NB4 (cell line): ENCODE measurements around the gene SCMH1.

Experiments used
- POLR2A ChIP-seq: IDR thresholded peaks from 2 replicates; pipeline ENCODE4 v1.6.1; 2011; ENCODE audit warnings: mild to moderate bottlenecking; ENCODE audit not compliant: insufficient read length; ENCODE audit errors: extremely low read depth
- TF ChIP-seq, protein P1 (sequence below): IDR thresholded peaks from one replicate; pipeline ENCODE4 v1.5.1; 2012; ENCODE audit warnings: low read depth, low read length

DNA sequence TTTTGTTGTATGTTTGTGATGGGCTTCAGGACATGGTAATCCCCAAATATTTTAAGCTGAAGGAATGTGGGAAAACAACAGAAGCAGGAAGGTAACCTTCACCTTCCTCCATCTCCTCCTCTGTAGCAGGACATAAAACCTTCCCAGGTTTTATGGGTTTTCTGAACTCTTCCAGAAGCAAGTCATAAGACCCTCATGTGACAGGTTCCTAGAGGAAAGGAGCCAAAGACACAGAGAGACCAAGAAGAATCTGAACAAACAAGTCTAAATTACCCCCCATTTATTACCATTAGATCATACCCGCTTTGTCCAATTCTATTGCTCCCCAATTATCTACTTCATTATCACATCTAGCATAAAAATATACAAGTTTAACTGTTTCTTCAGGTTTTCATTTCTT, 28.8 kb downstream of the SCMH1 start:
- TF ChIP-seq POLR2A = no peak
- TF ChIP-seq, protein P1, sequence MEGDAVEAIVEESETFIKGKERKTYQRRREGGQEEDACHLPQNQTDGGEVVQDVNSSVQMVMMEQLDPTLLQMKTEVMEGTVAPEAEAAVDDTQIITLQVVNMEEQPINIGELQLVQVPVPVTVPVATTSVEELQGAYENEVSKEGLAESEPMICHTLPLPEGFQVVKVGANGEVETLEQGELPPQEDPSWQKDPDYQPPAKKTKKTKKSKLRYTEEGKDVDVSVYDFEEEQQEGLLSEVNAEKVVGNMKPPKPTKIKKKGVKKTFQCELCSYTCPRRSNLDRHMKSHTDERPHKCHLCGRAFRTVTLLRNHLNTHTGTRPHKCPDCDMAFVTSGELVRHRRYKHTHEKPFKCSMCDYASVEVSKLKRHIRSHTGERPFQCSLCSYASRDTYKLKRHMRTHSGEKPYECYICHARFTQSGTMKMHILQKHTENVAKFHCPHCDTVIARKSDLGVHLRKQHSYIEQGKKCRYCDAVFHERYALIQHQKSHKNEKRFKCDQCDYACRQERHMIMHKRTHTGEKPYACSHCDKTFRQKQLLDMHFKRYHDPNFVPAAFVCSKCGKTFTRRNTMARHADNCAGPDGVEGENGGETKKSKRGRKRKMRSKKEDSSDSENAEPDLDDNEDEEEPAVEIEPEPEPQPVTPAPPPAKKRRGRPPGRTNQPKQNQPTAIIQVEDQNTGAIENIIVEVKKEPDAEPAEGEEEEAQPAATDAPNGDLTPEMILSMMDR = no peak
